ENCODE results near the gene PPP4R2. TPM values are rescaled to one million over a fixed set of nuclear protein-coding genes. Genes with fewer than 3 reads are reported as not detected.

Gene PPP4R2
- polyA plus RNA-seq, 3 donors: 14.3 to 25.4 (median 18.7) TPM

DNA sequence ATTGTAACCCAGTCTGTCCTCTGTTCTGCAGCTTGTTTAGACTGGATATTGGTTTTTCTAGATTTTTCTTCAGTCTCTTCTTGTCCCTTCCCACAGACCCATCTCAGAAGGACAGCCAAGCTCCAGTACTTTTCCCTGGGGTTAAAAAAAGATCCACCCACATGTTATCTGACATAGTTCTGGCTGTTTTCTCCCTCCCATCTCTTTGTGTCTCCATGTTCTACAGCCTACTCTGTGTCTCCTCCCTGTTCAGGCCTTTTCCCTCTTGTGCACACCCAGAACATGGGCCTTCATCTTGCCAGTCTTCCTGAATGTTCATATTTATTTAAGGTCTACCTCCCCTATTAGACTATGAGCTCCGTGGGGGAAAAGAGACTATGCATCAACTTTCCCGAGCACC is 5.1 kb upstream of the PPP4R2 start:
- Histone ChIP-seq H3K4me3 (replicated peaks in 1 of 3; ENCODE audit: low read depth in 2 of 3, low read length in 3 of 3) (no peak overlapping the region), H3K4me2 (replicated peaks; ENCODE audit: extremely low read depth, low read length, poor library complexity, severe bottlenecking) (no peak overlapping the region), H3K27me3 (ENCODE audit: control insufficient read depth in 2 of 2, insufficient read depth in 2 of 2, low read length in 2 of 2) (no peaks in the 10 kb centered on the region), H2AFZ (ENCODE audit: insufficient read depth, low read depth, low read length, poor library complexity, severe bottlenecking) (peak overlapping the region; percentile 33), H3K9ac (ENCODE audit: insufficient read depth, low read length, poor library complexity, severe bottlenecking) (no peak overlapping the region), H3K4me1 (ENCODE audit: control insufficient read depth in 1 of 2, insufficient read depth in 2 of 2, low read length in 2 of 2) (peaks cover 5 to 6% of the 10 kb centered on the region in 2 donors), H3K79me2 (ENCODE audit: insufficient read depth, low read length) (no peaks in the 10 kb centered on the region), H4K20me1 (ENCODE audit: insufficient read depth, low read length) (no peaks in the 10 kb centered on the region), H3K9me3 (replicated peaks in 1 of 2; ENCODE audit: control insufficient read depth in 1 of 2, insufficient read depth in 1 of 2, low read length in 2 of 2) (no peaks in the 10 kb centered on the region), H3K36me3 (replicated peaks in 1 of 2; ENCODE audit: control insufficient read depth in 1 of 2, insufficient read depth in 2 of 2, low read length in 2 of 2) (no peaks in the 10 kb centered on the region), H3K27ac (ENCODE audit: low read depth in 1 of 2, low read length in 2 of 2) (no peak overlapping the region)
- Mint-ChIP-seq H3K27ac (peak overlapping the region in 3 of 7 donors; percentile 23 to 67 (median 52)), H3K36me3 (no peaks in the 10 kb centered on the region), H3K4me3 (no peak overlapping the region), H3K9me3 (no peaks in the 10 kb centered on the region), H3K4me1 (peaks cover 6% of the 10 kb centered on the region), H3K27me3 (ENCODE audit: low read depth in 3 of 3) (peaks cover 0 to 3% (median 2%) of the 10 kb centered on the region in 3 donors)
- WGBS (ENCODE audit: insufficient coverage): 100% methylated on average over 1 of the region's 2 CpGs
- intact Hi-C loops (cut with micrococcal nuclease): loop anchor here in 1 of 2 donors (10.0 kb wide), 1 partner anchor 47 kb away; no protein-coding TSS in a partner anchor
- TF ChIP-seq CTCF (IDR thresholded peaks at IDR 0.05): no peak
- DNase-seq: no peak

- Histone ChIP-seq H3K9ac (ENCODE audit: insufficient read depth, low read length, poor library complexity, severe bottlenecking) (no peak overlapping the region), H3K4me3 (replicated peaks in 1 of 3; ENCODE audit: low read depth in 2 of 3, low read length in 3 of 3) (no peak overlapping the region), H3K27me3 (ENCODE audit: control insufficient read depth in 2 of 2, insufficient read depth in 2 of 2, low read length in 2 of 2) (no peaks in the 10 kb centered on the region), H3K79me2 (ENCODE audit: insufficient read depth, low read length) (peaks cover 16% of the 10 kb centered on the region), H3K4me2 (replicated peaks; ENCODE audit: extremely low read depth, low read length, poor library complexity, severe bottlenecking) (no peak overlapping the region), H3K27ac (ENCODE audit: low read depth in 1 of 2, low read length in 2 of 2) (no peak overlapping the region), H3K4me1 (ENCODE audit: control insufficient read depth in 1 of 2, insufficient read depth in 2 of 2, low read length in 2 of 2) (peaks cover 11 to 18% of the 10 kb centered on the region in 2 donors), H3K9me3 (replicated peaks in 1 of 2; ENCODE audit: control insufficient read depth in 1 of 2, insufficient read depth in 1 of 2, low read length in 2 of 2) (no peaks in the 10 kb centered on the region), H4K20me1 (ENCODE audit: insufficient read depth, low read length) (peaks cover 5% of the 10 kb centered on the region), H3K36me3 (replicated peaks in 1 of 2; ENCODE audit: control insufficient read depth in 1 of 2, insufficient read depth in 2 of 2, low read length in 2 of 2) (peaks cover 0 to 2% of the 10 kb centered on the region in 2 donors), H2AFZ (ENCODE audit: insufficient read depth, low read depth, low read length, poor library complexity, severe bottlenecking) (no peak overlapping the region)
- Mint-ChIP-seq H3K27me3 (ENCODE audit: low read depth in 3 of 3) (peaks cover 0 to 2% (median 1%) of the 10 kb centered on the region in 3 donors), H3K4me3 (no peak overlapping the region), H3K9me3 (no peaks in the 10 kb centered on the region), H3K36me3 (peaks cover 0 to 1% of the 10 kb centered on the region in 2 donors), H3K27ac (no peak overlapping the region), H3K4me1 (peaks cover 14% of the 10 kb centered on the region)
- intact Hi-C loops (cut with micrococcal nuclease): loop anchor here in 1 of 2 donors (10.0 kb wide), 1 partner anchor 49 kb away; no protein-coding TSS in a partner anchor
- TF ChIP-seq CTCF (IDR thresholded peaks at IDR 0.05): no peak
- no peak for DNase-seq
- WGBS (ENCODE audit: insufficient coverage): 100% methylated on average over 4 of the region's 6 CpGs
Observed at GRCh38 chr3:72993391-72993790, 3.2 kb upstream of the PPP4R2 start.

Data from CD14-positive monocyte (primary cell).